Esophagus muscularis mucosa (tissue), 3 donors: Measurements from ENCODE around the gene CNOT1.

Source experiments
- POLR2AphosphoS5 ChIP-seq, 2 donors: sonication (generic); formaldehyde crosslinking; IDR thresholded peaks; one replicate each; pipeline ENCODE4 v1.6.1; 2017; ENCODE audit warnings: antibody characterized with exemption in 2 of 2
- TF ChIP-seq, protein P1 (sequence below), 3 experiments: fragments of 200-600 bp in 2 of 3; fragments of 450-650 bp in 1 of 3; sonication (generic) in 2 of 3; IDR thresholded peaks; one replicate each; pipeline ENCODE4 v1.5.1; 2017 to 2019; ENCODE audit warnings: antibody characterized with exemption in 3 of 3, mild to moderate bottlenecking in 2 of 3, moderate library complexity in 1 of 3

DNA sequence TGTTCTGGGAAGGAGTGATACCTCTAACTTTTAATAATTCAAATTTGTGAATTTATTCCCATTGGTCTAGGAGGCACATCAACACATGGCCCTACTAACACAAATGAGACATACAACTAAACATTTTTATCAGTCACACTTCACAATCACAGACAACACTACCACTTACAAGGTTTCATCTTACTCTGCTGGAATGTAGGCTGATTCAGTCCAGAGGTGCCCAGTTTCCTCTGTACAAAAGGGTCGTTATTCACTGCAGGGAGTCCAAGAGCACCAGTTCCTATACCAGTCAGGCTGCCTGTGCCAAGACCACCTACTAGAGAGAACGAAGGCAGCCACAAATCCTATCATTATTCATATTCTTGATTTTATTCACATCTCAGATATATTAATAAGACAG, 72.9 kb downstream of the CNOT1 start:
- TF ChIP-seq POLR2AphosphoS5 (IDR thresholded peaks at IDR 0.05): no peak
- TF ChIP-seq, protein P1, sequence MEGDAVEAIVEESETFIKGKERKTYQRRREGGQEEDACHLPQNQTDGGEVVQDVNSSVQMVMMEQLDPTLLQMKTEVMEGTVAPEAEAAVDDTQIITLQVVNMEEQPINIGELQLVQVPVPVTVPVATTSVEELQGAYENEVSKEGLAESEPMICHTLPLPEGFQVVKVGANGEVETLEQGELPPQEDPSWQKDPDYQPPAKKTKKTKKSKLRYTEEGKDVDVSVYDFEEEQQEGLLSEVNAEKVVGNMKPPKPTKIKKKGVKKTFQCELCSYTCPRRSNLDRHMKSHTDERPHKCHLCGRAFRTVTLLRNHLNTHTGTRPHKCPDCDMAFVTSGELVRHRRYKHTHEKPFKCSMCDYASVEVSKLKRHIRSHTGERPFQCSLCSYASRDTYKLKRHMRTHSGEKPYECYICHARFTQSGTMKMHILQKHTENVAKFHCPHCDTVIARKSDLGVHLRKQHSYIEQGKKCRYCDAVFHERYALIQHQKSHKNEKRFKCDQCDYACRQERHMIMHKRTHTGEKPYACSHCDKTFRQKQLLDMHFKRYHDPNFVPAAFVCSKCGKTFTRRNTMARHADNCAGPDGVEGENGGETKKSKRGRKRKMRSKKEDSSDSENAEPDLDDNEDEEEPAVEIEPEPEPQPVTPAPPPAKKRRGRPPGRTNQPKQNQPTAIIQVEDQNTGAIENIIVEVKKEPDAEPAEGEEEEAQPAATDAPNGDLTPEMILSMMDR (IDR thresholded peaks at IDR 0.05): no peak
